ENCODE measurements around the gene TEX44.
A peak's percentile ranks its signal among the peaks of the same experiment; 100 is the strongest.
"Not testable (repeated sequence)": the region's sequence is repeated elsewhere in the genome, so short reads cannot be mapped to it uniquely, and the experiment has no call there.

TEX44 gene

GRCh38 chr2:231592636-231593145, at the start of gene TEX44:
Gene TEX44, plus strand, starts transcription at chr2:231592864. Its CDS starts 88 bp downstream, at chr2:231592952.
- DNase-seq (ENCODE audit: low read depth, low spot score): no peak

GRCh38 chr2:231545105-231545902, 47.4 kb upstream of the TEX44 start:
- peak; percentile 77 for DNase-seq (ENCODE audit: low read depth, low spot score)

GRCh38 chr2:231546014-231546715, 46.5 kb upstream of the TEX44 start:
- no peak for DNase-seq (ENCODE audit: low read depth, low spot score)

- no peak for DNase-seq (ENCODE audit: low read depth, low spot score)
Observed at GRCh38 chr2:231547315-231548110, 45.2 kb upstream of the TEX44 start.

GRCh38 chr2:231548752-231549151, 43.9 kb upstream of the TEX44 start:
- no peak for DNase-seq (ENCODE audit: low read depth, low spot score)

- DNase-seq (ENCODE audit: low read depth, low spot score): no peak
Observed at GRCh38 chr2:231549446-231550239, 43.0 kb upstream of the TEX44 start.

- no peak for DNase-seq (ENCODE audit: low read depth, low spot score)
Observed at GRCh38 chr2:231552752-231553151, 39.9 kb upstream of the TEX44 start.

- DNase-seq (ENCODE audit: low read depth, low spot score): no peak
Observed at GRCh38 chr2:231554327-231554726, 38.3 kb upstream of the TEX44 start.

- DNase-seq (ENCODE audit: low read depth, low spot score): no peak
Observed at GRCh38 chr2:231554748-231555545, 37.7 kb upstream of the TEX44 start.

GRCh38 chr2:231556496-231556895, 36.2 kb upstream of the TEX44 start:
- DNase-seq (ENCODE audit: low read depth, low spot score): not testable (repeated sequence)

- DNase-seq (ENCODE audit: low read depth, low spot score): no peak
Observed at GRCh38 chr2:231556981-231557380, 35.7 kb upstream of the TEX44 start.

GRCh38 chr2:231557571-231558217, 35.0 kb upstream of the TEX44 start:
- DNase-seq (ENCODE audit: low read depth, low spot score): peak; percentile 82

GRCh38 chr2:231563378-231563961, 29.2 kb upstream of the TEX44 start:
- DNase-seq (ENCODE audit: low read depth, low spot score): peak; percentile 71

- no peak for DNase-seq (ENCODE audit: low read depth, low spot score)
Observed at GRCh38 chr2:231565887-231566594, 26.6 kb upstream of the TEX44 start.

GRCh38 chr2:231567159-231567558, 25.5 kb upstream of the TEX44 start:
- no peak for DNase-seq (ENCODE audit: low read depth, low spot score)

GRCh38 chr2:231568098-231568784, 24.4 kb upstream of the TEX44 start:
- no peak for DNase-seq (ENCODE audit: low read depth, low spot score)

- no peak for DNase-seq (ENCODE audit: low read depth, low spot score)
Observed at GRCh38 chr2:231568785-231569435, 23.8 kb upstream of the TEX44 start.

- DNase-seq (ENCODE audit: low read depth, low spot score): not testable (repeated sequence)
Observed at GRCh38 chr2:231570915-231571314, 21.7 kb upstream of the TEX44 start.
